Ishikawa (cell line): Measurements from ENCODE around the gene IL21R.

ENCODE experiments used
- CEBPB ChIP-seq: IDR thresholded peaks from 2 replicates; pipeline ENCODE4 v1.6.1; 2012
- CREB1 ChIP-seq: IDR thresholded peaks from 2 replicates; pipeline ENCODE4 v1.6.1; 2012; ENCODE audit warnings: low read depth
- EGR1 ChIP-seq: IDR thresholded peaks from 2 replicates; pipeline ENCODE4 v1.6.1; 2012
- EP300 ChIP-seq: IDR thresholded peaks from 2 replicates; pipeline ENCODE4 v1.6.1; 2012; ENCODE audit warnings: borderline replicate concordance
- FOXM1 ChIP-seq: IDR thresholded peaks from 2 replicates; pipeline ENCODE4 v1.6.1; 2012; ENCODE audit warnings: low read depth, borderline replicate concordance
- MAX ChIP-seq: IDR thresholded peaks from 2 replicates; pipeline ENCODE4 v1.6.1; 2012
- NFIC ChIP-seq: IDR thresholded peaks from 2 replicates; pipeline ENCODE4 v1.6.1; 2012
- RAD21 ChIP-seq: IDR thresholded peaks from 2 replicates; pipeline ENCODE4 v1.6.1; 2012; ENCODE audit warnings: low read depth
- REST ChIP-seq: IDR thresholded peaks from 2 replicates; pipeline ENCODE4 v1.6.1; 2012; ENCODE audit warnings: low read depth, mild to moderate bottlenecking
- TAF1 ChIP-seq: IDR thresholded peaks from 2 replicates; pipeline ENCODE4 v1.6.1; 2012; ENCODE audit warnings: low read depth, mild to moderate bottlenecking
- TCF12 ChIP-seq: IDR thresholded peaks from 2 replicates; pipeline ENCODE4 v1.6.1; 2012; ENCODE audit warnings: low read depth
- TEAD4 ChIP-seq: IDR thresholded peaks from 2 replicates; pipeline ENCODE4 v1.6.1; 2012
- USF1 ChIP-seq: IDR thresholded peaks from 2 replicates; pipeline ENCODE4 v1.6.1; 2012
- YY1 ChIP-seq: IDR thresholded peaks from 2 replicates; pipeline ENCODE4 v1.6.1; 2012; ENCODE audit warnings: low read depth
- ZBTB7A ChIP-seq: IDR thresholded peaks from 2 replicates; pipeline ENCODE4 v1.6.1; 2012; ENCODE audit warnings: low read depth

Gene IL21R

GRCh38 chr16:27408012-27408601, 6.1 kb downstream of the IL21R start:
- TF ChIP-seq TAF1 (no peak), EGR1 (no peak), TCF12 (no peak), ZBTB7A (no peak), NFIC (no peak), MAX (no peak), USF1 (no peak), CEBPB (no peak)

- TF ChIP-seq FOXM1 (no peak), REST (no peak), ZBTB7A (no peak), EGR1 (no peak), CEBPB (no peak), CREB1 (no peak), TAF1 (no peak), USF1 (no peak), TEAD4 (no peak), YY1 (no peak), TCF12 (no peak), EP300 (no peak)
Observed at GRCh38 chr16:27408602-27409031, 6.6 kb downstream of the IL21R start.

GRCh38 chr16:27410761-27411160, 8.8 kb downstream of the IL21R start:
- TF ChIP-seq EGR1 (no peak), FOXM1 (no peak), TEAD4 (no peak), EP300 (no peak), REST (no peak), CEBPB (no peak), RAD21 (no peak)

- no peak for TF ChIP-seq CEBPB
- TF ChIP-seq TAF1, result no peak
- no peak for TF ChIP-seq EGR1
- TF ChIP-seq YY1, result no peak
- TF ChIP-seq ZBTB7A, result no peak
- no peak for TF ChIP-seq TCF12
- no peak for TF ChIP-seq TEAD4
- no peak for TF ChIP-seq MAX
- TF ChIP-seq USF1, result no peak
- no peak for TF ChIP-seq NFIC
- TF ChIP-seq CREB1, result no peak
- TF ChIP-seq FOXM1, result no peak
- no peak for TF ChIP-seq EP300
- TF ChIP-seq REST, result no peak
- no peak for TF ChIP-seq RAD21
Observed at GRCh38 chr16:27413956-27414355, 12.0 kb downstream of the IL21R start.
